GM19467 (cell line): ENCODE data around the gene BACE1.

Experiments
- ATAC-seq: cut with Tn5 transposase; IDR thresholded peaks from one replicate; pipeline ENCODE4 v1.9.1; 2021; ENCODE audit warnings: mild to moderate bottlenecking, moderate library complexity; ENCODE audit not compliant: unreplicated experiment

BACE1 gene

GRCh38 chr11:117313091-117313490 is 3.0 kb downstream of the BACE1 start:
- ATAC-seq: no peak

GRCh38 chr11:117309310-117309709 is 6.7 kb downstream of the BACE1 start:
- ATAC-seq: no peak

DNA sequence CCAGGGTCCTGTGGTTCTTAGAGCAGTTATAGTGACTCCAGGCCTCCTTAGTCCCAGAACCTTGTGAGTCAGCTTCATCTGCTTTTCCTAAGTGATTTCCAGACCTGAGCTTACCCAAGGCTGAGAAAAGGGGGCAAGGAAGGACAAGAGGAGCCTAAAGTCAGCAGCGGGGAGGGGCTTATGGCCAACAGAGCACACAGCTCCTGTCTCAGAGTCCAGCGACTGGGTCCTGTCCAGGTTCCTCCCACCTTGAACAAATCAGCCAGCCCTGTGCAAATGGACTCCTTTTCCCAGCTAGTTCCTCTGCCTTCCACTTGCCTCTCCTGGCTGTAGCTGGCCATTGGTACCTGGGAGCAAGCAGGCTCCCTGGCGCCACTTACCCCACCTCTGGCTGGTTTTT is 10.9 kb downstream of the BACE1 start:
- ATAC-seq: no peak

DNA sequence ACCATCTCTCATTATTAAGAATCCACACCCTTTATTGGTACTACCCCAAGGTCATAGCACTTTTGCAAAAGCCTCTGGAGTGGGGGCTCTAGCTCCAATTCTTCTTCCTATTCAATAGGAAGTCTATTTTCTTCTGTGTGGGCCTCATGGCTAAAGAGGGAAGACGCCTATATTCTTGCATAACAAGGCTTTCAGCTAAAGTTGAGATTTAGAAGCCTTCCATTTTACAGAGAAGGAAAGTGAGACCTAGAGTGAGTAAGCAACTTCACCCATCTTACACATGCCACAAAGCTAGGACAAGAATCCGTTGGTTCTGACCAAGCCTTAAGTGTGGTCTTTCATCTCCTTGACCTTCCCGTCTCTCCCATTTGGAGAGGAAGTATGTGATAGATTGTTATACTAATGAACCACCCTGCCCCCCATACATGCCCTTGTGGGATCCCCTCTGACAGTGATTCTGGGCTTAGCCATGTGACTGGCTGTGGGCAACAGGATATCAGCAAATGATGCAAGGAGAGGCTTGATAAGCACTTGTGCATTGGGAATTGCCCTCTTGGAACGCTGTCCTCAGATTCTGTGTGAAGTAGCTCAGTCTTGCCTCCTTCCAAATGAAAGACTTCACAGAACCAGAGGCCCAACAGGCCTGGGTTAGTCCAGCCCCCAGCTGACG is 12.3 kb downstream of the BACE1 start:
- no peak for ATAC-seq

- no peak for ATAC-seq
Measured at GRCh38 chr11:117303101-117303500, 13.0 kb downstream of the BACE1 start.

GRCh38 chr11:117302228-117302627 is 13.8 kb downstream of the BACE1 start:
- no peak for ATAC-seq

- ATAC-seq: no peak
Measured at GRCh38 chr11:117300773-117301172, 15.3 kb downstream of the BACE1 start.

- no peak for ATAC-seq
Measured at GRCh38 chr11:117300283-117300663, 15.8 kb downstream of the BACE1 start.

GRCh38 chr11:117299351-117300282 is 16.4 kb downstream of the BACE1 start:
- ATAC-seq: no peak

- no peak for ATAC-seq
Measured at GRCh38 chr11:117298195-117298594, 17.9 kb downstream of the BACE1 start.

- ATAC-seq: no peak
Measured at GRCh38 chr11:117296881-117297280, 19.2 kb downstream of the BACE1 start.

DNA sequence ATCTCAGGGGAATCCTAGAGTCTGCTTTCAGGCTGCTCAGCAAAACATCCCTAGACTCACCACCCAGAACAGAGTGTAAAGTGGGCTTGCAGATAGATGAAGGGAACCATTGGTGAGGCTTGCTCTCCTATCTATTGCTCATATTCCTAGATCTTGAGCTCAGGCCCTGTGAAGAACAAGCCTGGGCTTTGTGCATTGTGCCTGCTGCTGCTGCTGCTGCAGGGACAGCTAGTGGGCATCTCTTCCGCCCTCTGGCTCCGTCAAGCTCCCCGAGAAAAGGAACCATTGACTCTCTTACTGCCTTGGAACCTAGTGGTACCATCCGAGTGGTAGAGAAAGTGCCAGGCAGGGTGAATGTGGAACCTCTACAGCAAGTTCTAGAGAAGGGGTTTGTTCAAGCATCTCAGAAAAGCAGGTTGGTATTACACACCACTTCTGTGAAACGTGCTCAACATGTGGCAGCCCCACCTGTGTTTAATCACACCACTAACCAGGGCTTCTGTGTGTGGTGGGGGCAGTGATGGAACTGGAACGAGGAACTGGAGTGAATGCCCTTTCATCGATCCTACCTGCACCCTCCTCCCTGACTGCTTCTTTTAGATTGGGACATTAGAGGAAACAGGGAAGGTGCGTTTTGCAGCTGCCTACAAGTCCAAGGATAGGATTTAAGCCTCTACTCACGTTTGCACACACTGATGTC is 20.5 kb downstream of the BACE1 start:
- no peak for ATAC-seq

DNA sequence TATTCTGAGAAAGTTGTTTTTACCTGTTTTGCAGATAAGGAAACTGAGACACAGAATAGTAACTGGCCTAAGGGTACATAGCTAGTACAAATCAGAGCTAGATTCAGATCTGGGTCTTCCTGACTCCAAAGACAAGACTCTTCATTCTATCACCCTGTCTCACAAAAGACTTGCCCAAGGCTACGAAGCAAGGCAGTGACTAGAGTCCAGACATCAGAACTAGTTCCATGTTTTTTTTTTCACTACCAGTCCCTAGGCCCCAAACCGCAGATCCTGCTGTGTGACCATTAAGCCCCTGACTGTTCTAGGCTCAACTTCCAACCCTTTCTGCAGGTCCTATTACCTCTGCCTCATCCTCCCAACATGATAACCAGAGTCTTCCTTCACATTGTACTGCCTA is 23.4 kb downstream of the BACE1 start:
- no peak for ATAC-seq

- no peak for ATAC-seq
Measured at GRCh38 chr11:117290809-117291396, 25.2 kb downstream of the BACE1 start, which contains the start of gene BACE1-AS. BACE1-AS (plus strand) TSS chr11:117291346.

DNA sequence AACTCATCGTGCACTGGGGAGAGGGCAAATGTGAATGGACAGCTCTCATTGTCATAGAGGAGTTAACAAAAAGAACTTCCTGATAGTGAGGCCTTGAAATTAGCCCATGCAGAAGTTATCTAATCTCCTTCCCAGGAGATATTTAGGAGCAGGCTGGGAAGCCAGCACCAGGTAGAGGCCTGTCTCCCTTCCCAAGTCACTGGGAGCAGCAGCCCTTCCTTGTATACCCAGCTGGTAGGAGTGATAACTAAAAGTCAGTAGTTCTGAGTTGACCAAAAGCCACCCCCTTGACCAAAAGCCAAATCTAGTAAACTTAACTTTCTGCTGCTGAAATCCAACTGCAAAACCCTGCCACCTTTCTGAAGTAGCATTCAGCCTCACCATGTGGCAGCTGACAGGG is 26.3 kb downstream of the BACE1 start:
- no peak for ATAC-seq

DNA sequence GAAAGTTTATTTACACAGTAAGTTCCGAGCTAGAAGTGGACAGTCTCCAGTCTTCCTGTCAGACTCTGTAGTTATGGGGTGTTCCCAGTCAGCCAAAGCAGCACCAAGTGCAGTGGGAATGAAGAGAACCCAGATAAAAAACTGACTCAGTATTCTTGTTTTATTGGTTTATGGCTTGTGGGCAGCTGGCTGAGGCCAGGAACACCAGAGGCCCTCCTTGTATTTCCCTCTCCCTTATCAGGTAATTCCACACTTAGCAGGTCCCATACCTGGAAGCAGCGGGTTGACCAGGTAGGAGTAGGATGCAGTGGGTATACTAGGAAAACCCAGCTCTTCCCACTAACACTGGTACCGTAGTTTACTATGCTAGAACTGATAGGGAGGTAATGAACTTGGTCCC is 28.4 kb downstream of the BACE1 start:
- no peak for ATAC-seq

DNA sequence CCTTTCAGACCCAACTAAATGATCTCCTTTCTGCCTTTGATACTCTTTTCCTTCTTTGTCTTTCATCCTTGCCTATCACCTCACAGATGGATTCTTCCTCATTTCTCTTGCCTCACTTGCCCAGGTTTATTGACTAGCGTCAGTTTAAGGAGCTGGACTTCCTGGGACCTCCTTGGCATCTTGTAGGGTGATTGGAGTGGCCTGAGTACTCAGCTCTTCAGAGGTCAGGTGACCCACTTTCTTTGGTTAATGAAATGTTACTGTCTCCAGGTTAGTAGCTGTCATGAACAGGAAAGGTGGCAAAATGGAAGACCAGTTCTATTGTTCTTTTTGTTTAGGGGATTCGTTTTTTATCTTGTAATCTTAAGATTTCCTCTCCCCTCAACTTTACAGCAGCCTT is 29.5 kb downstream of the BACE1 start:
- ATAC-seq: no peak

- ATAC-seq: no peak
Measured at GRCh38 chr11:117284053-117284452, 32.0 kb downstream of the BACE1 start.

- no peak for ATAC-seq
Measured at GRCh38 chr11:117282956-117283355, 33.1 kb downstream of the BACE1 start.

GRCh38 chr11:117281869-117282268 is 34.2 kb downstream of the BACE1 start:
- ATAC-seq: no peak

DNA sequence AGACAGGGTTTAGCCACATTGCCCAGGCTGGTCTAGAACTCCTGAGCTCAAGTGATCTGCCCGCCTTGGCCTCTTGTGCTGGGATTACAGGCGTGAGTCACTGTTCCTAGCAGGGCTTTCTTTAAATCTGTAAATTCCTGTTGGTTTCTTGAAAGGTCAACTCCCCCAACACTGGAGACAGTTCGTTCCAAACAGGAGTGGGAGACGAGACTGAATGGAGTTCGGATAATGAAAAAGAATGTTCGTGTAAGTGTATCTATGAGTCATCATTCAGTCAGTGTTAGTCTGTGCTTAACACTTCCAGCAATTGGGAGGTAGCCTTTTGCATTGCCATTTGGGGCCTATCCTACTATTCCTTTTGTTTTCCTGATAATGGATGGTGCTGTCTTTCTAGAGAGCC is 34.9 kb downstream of the BACE1 start:
- ATAC-seq: no peak
